Liver (tissue), 9 donors: ENCODE data around the gene TP73. TPM values are rescaled to one million over a fixed set of nuclear protein-coding genes. Genes with fewer than 3 reads are reported as not detected.

Experiments used
- DNase-seq: peaks from one replicate; pipeline ENCODE4 v3.0.0-alpha.2; 2017; ENCODE audit warnings: low spot score
- H3K27ac ChIP-seq, 2 donors: one replicate each; pipeline ENCODE4 v1.7.0; 2013; ENCODE audit warnings: inconsistent platforms in 2 of 2, low read length in 2 of 2, control low read depth in 1 of 2, low read depth in 1 of 2, mild to moderate bottlenecking in 1 of 2
- H3K27me3 ChIP-seq, 4 donors: one replicate each; pipeline versions ENCODE4 v1.6.1 to v1.7.0; 2013; ENCODE audit warnings: low read length in 3 of 4, inconsistent platforms in 1 of 4, mild to moderate bottlenecking in 1 of 4, moderate library complexity in 1 of 4; ENCODE audit not compliant: control insufficient read depth in 4 of 4, insufficient read depth in 4 of 4
- H3K36me3 ChIP-seq, 4 donors: one replicate each; pipeline versions ENCODE4 v1.6.1 to v1.7.0; 2013; ENCODE audit warnings: low read length in 3 of 4, mild to moderate bottlenecking in 3 of 4, low read depth in 1 of 4, moderate library complexity in 1 of 4; ENCODE audit not compliant: control insufficient read depth in 4 of 4, insufficient read depth in 3 of 4
- H3K4me1 ChIP-seq, 4 donors: one replicate each; pipeline versions ENCODE4 v1.6.1 to v1.7.0; 2013; ENCODE audit warnings: low read length in 3 of 4, mild to moderate bottlenecking in 3 of 4, moderate library complexity in 1 of 4; ENCODE audit not compliant: control insufficient read depth in 4 of 4, insufficient read depth in 4 of 4
- H3K4me3 ChIP-seq, 3 donors: one replicate each; pipeline versions ENCODE4 v1.6.1 to v1.7.0; 2013; ENCODE audit warnings: low read length in 3 of 3, control low read depth in 1 of 3, low read depth in 1 of 3, mild to moderate bottlenecking in 1 of 3
- H3K9ac ChIP-seq, 2 donors: one replicate each; pipeline ENCODE4 v1.7.0; 2013; ENCODE audit warnings: low read length in 2 of 2, mild to moderate bottlenecking in 2 of 2, moderate library complexity in 2 of 2, control low read depth in 1 of 2, low read depth in 1 of 2
- H3K9me3 ChIP-seq, 4 donors: one replicate each; pipeline versions ENCODE4 v1.6.1 to v1.7.0; 2013; ENCODE audit warnings: low read length in 3 of 4; ENCODE audit not compliant: control insufficient read depth in 4 of 4
- CTCF ChIP-seq: fragments of 150-350 bp; IDR thresholded peaks from 2 replicates; pipeline ENCODE4 v1.5.1; 2017; ENCODE audit warnings: improper control_type of control experiment, low read depth, low read length; ENCODE audit not compliant: missing input control
- EGR1 ChIP-seq, 2 donors: IDR thresholded peaks; 2 replicates each; pipeline ENCODE4 v1.6.1; 2016 to 2018; ENCODE audit warnings: antibody characterized with exemption in 2 of 2, low read depth in 2 of 2
- FOXA1 ChIP-seq: IDR thresholded peaks from 2 replicates; pipeline ENCODE4 v1.6.1; 2016; ENCODE audit warnings: antibody characterized with exemption
- FOXA2 ChIP-seq: IDR thresholded peaks from 2 replicates; pipeline ENCODE4 v1.6.1; 2016; ENCODE audit warnings: antibody characterized with exemption
- GABPA ChIP-seq, 2 donors: IDR thresholded peaks in 1 of 2; conservative IDR thresholded peaks in 1 of 2; 2 replicates each; pipeline ENCODE4 v1.6.1; 2016; ENCODE audit warnings: antibody characterized with exemption in 2 of 2, mild to moderate bottlenecking in 1 of 2, moderate library complexity in 1 of 2
- HNF4G ChIP-seq: IDR thresholded peaks from 2 replicates; pipeline ENCODE4 v1.6.1; 2016; ENCODE audit warnings: antibody characterized with exemption
- JUND ChIP-seq, 2 donors: IDR thresholded peaks; 2 replicates each; pipeline ENCODE4 v1.6.1; 2016; ENCODE audit warnings: antibody characterized with exemption in 2 of 2
- RXRA ChIP-seq, 2 donors: IDR thresholded peaks; 2 replicates each; pipeline ENCODE4 v1.6.1; 2017 to 2018; ENCODE audit warnings: antibody characterized with exemption in 2 of 2, mild to moderate bottlenecking in 1 of 2
- SP1 ChIP-seq: IDR thresholded peaks from 2 replicates; pipeline ENCODE4 v1.6.1; 2018; ENCODE audit warnings: antibody characterized with exemption, mild to moderate bottlenecking
- TAF1 ChIP-seq: conservative IDR thresholded peaks from 2 replicates; pipeline ENCODE4 v1.6.1; 2016; ENCODE audit warnings: antibody characterized with exemption, mild to moderate bottlenecking
- YY1 ChIP-seq: IDR thresholded peaks from 2 replicates; pipeline ENCODE4 v1.6.1; 2016; ENCODE audit warnings: antibody characterized with exemption, mild to moderate bottlenecking
- ZBTB33 ChIP-seq: IDR thresholded peaks from 2 replicates; pipeline ENCODE4 v1.6.1; 2016; ENCODE audit warnings: antibody characterized with exemption
- WGBS: extraction: QIAGEN DNeasy Blood & Tissue Kit; methylation state at CpG from one replicate; pipeline ENCODE4 v1.1.7; 2013; 5-methylcytosine and 5-hydroxymethylcytosine counted together
- polyA plus RNA-seq, 2 donors: library from polyadenylated mRNA; stranded (reverse) in 1 of 2; unstranded in 1 of 2; fragments of 200-250 nt in 1 of 2; fragments of >200 nt in 1 of 2; fragmentation: Nextera tagmentation in 1 of 2; extraction: Ambion mirVana in 1 of 2; gene quantifications; one replicate each; pipeline versions ENCODE4 v1.2.1 to v1.2.3, GENCODE V29; 2013 to 2015
- total RNA-seq, 2 donors: library from RNA; depleted of rRNA; stranded (reverse); fragments of >200 nt; gene quantifications; one replicate each; pipeline ENCODE4 v1.2.3, GENCODE V29; 2014
- TF ChIP-seq, protein P1 (sequence below): IDR thresholded peaks from 2 replicates; pipeline ENCODE4 v1.6.1; 2016; ENCODE audit warnings: antibody characterized with exemption
- TF ChIP-seq, protein P2 (sequence below): IDR thresholded peaks from 2 replicates; pipeline ENCODE4 v1.6.1; 2016; ENCODE audit warnings: antibody characterized with exemption
- TF ChIP-seq, protein P3 (sequence below): IDR thresholded peaks from 2 replicates; pipeline ENCODE4 v1.6.1; 2016; ENCODE audit warnings: antibody characterized with exemption, mild to moderate bottlenecking
- donor health status: healthy.
- donor health status: healthy.
- donor health status: healthy.
- donor health status: healthy.
- donor health status: healthy.

TP73 gene
- total and polyA plus RNA-seq, 4 donors: 0.08 to 0.29 (median 0.18) TPM

- Histone ChIP-seq H3K27ac (no peak overlapping the region), H3K36me3 (no peaks in the 10 kb centered on the region), H3K27me3 (no peaks in the 10 kb centered on the region), H3K9me3 (no peaks in the 10 kb centered on the region), H3K4me3 (no peak overlapping the region), H3K9ac (no peak overlapping the region), H3K4me1 (peaks cover 0 to 4% (median under 1%) of the 10 kb centered on the region in 4 donors)
- TF ChIP-seq FOXA1 (no peak), GABPA (IDR thresholded peaks at IDR 0.05 in 1 of 2, conservative IDR thresholded peaks at IDR 0.05 in 1 of 2) (no peak), FOXA2 (no peak), JUND (IDR thresholded peaks at IDR 0.05) (no peak), SP1 (no peak), CTCF (no peak), YY1 (no peak), TAF1 (no peak), ZBTB33 (no peak), HNF4G (no peak), EGR1 (IDR thresholded peaks at IDR 0.05; ENCODE audit: low read depth in 2 of 2) (no peak), RXRA (IDR thresholded peaks at IDR 0.05) (no peak)
- TF ChIP-seq, protein P1, sequence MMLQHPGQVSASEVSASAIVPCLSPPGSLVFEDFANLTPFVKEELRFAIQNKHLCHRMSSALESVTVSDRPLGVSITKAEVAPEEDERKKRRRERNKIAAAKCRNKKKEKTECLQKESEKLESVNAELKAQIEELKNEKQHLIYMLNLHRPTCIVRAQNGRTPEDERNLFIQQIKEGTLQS: no peak
- TF ChIP-seq, protein P2, sequence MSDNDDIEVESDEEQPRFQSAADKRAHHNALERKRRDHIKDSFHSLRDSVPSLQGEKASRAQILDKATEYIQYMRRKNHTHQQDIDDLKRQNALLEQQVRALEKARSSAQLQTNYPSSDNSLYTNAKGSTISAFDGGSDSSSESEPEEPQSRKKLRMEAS: no peak
- TF ChIP-seq, protein P3, sequence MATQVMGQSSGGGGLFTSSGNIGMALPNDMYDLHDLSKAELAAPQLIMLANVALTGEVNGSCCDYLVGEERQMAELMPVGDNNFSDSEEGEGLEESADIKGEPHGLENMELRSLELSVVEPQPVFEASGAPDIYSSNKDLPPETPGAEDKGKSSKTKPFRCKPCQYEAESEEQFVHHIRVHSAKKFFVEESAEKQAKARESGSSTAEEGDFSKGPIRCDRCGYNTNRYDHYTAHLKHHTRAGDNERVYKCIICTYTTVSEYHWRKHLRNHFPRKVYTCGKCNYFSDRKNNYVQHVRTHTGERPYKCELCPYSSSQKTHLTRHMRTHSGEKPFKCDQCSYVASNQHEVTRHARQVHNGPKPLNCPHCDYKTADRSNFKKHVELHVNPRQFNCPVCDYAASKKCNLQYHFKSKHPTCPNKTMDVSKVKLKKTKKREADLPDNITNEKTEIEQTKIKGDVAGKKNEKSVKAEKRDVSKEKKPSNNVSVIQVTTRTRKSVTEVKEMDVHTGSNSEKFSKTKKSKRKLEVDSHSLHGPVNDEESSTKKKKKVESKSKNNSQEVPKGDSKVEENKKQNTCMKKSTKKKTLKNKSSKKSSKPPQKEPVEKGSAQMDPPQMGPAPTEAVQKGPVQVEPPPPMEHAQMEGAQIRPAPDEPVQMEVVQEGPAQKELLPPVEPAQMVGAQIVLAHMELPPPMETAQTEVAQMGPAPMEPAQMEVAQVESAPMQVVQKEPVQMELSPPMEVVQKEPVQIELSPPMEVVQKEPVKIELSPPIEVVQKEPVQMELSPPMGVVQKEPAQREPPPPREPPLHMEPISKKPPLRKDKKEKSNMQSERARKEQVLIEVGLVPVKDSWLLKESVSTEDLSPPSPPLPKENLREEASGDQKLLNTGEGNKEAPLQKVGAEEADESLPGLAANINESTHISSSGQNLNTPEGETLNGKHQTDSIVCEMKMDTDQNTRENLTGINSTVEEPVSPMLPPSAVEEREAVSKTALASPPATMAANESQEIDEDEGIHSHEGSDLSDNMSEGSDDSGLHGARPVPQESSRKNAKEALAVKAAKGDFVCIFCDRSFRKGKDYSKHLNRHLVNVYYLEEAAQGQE: no peak
- DNase-seq: no peak
- WGBS: 95% methylated on average over 11 of the region's 11 CpGs
These were observed 41.0 kb downstream of the TP73 start for GRCh38 chr1:3693321-3693720.
